ENCODE measurements around the gene TEX22.

GRCh38 chr14:105408592-105408991 lies 10.3 kb downstream of the TEX22 start:
- TF ChIP-seq CTCF (conservative IDR thresholded peaks at IDR 0.05; ENCODE audit: low read length), result no peak
- no peak for TF ChIP-seq EZH2phosphoT487 (IDR thresholded peaks at IDR 0.05; ENCODE audit: borderline replicate concordance)

All from Loucy (cell line).